HEK293 (cell line): ENCODE data around the gene MYO7B.

ENCODE experiments used
- CTCF ChIA-PET: fragments of 350-600 bp; formaldehyde crosslinking; extraction: SDS; loops from one replicate; lab custom pipeline; 2021; ENCODE audit warnings: antibody characterized with exemption; lab: Yijun Ruan, JAX
- POLR2A ChIA-PET: fragments of 300-600 bp; formaldehyde crosslinking; extraction: SDS; loops from one replicate; lab custom pipeline; 2020; ENCODE audit warnings: antibody characterized with exemption, inconsistent platforms; lab: Yijun Ruan, JAX
- H3K27ac ChIP-seq: fragments of 200-500 bp; sonication (Bioruptor generic); 2 replicates; pipeline ENCODE4 v1.5.1; 2014; ENCODE audit warnings: low read depth, low read length, control low read depth, inconsistent platforms; ENCODE audit errors: extremely low read depth
- H3K36me3 ChIP-seq, 2 experiments: fragments of 200-500 bp in 1 of 2; sonication (Bioruptor generic) in 1 of 2; 1 replicate in 1 of 2; 2 replicates in 1 of 2; pipeline ENCODE4 v1.5.1; 2014 to 2017; ENCODE audit warnings: inconsistent platforms in 2 of 2, low read length in 2 of 2; ENCODE audit not compliant: control insufficient read depth in 2 of 2, insufficient read depth in 1 of 2
- H3K4me1 ChIP-seq: fragments of 200-500 bp; sonication (Bioruptor generic); 2 replicates; pipeline ENCODE4 v1.5.1; 2014; ENCODE audit warnings: mild to moderate bottlenecking, low read length, inconsistent platforms; ENCODE audit not compliant: control insufficient read depth, insufficient read depth
- H3K4me3 ChIP-seq: 2 replicates; pipeline ENCODE4 v1.5.1; 2011; ENCODE audit warnings: low read depth, mild to moderate bottlenecking, control low read depth, low read length, moderate library complexity
- H3K9me3 ChIP-seq: fragments of 200-500 bp; sonication (Bioruptor generic); 2 replicates; pipeline ENCODE4 v1.5.1; 2014; ENCODE audit warnings: low read depth, low read length, inconsistent platforms; ENCODE audit not compliant: control insufficient read depth, insufficient read depth
- GLIS1 ChIP-seq: fragments of 450-650 bp; formaldehyde crosslinking; IDR thresholded peaks from 2 replicates; pipeline ENCODE4 v1.5.1; 2016; ENCODE audit warnings: missing biosample characterization, missing genetic modification characterization
- OVOL3 ChIP-seq: fragments of 450-650 bp; formaldehyde crosslinking; IDR thresholded peaks from 2 replicates; pipeline ENCODE4 v1.5.1; 2016; ENCODE audit warnings: missing biosample characterization, missing genetic modification characterization
- ZFP3 ChIP-seq: fragments of 450-650 bp; formaldehyde crosslinking; IDR thresholded peaks from 2 replicates; pipeline ENCODE4 v1.5.1; 2016; ENCODE audit warnings: low read depth, missing biosample characterization, missing genetic modification characterization
- ZIC2 ChIP-seq: fragments of 450-650 bp; formaldehyde crosslinking; IDR thresholded peaks from 2 replicates; pipeline ENCODE4 v1.5.1; 2016; ENCODE audit warnings: missing biosample characterization, missing genetic modification characterization
- ZNF138 ChIP-seq: fragments of 450-650 bp; formaldehyde crosslinking; IDR thresholded peaks from 2 replicates; pipeline ENCODE4 v1.5.1; 2016; ENCODE audit warnings: missing biosample characterization, missing genetic modification characterization, borderline replicate concordance
- ZNF140 ChIP-seq: fragments of 450-650 bp; formaldehyde crosslinking; IDR thresholded peaks from 2 replicates; pipeline ENCODE4 v1.5.1; 2016; ENCODE audit warnings: missing biosample characterization, missing genetic modification characterization
- ZNF174 ChIP-seq: fragments of 450-650 bp; formaldehyde crosslinking; IDR thresholded peaks from 2 replicates; pipeline ENCODE4 v1.5.0; 2017; ENCODE audit warnings: missing biosample characterization, mild to moderate bottlenecking, missing genetic modification characterization
- ZNF324 ChIP-seq: fragments of 450-650 bp; formaldehyde crosslinking; IDR thresholded peaks from 2 replicates; pipeline ENCODE4 v1.5.1; 2016; ENCODE audit warnings: missing biosample characterization, missing genetic modification characterization
- ZNF350 ChIP-seq: fragments of 450-650 bp; formaldehyde crosslinking; IDR thresholded peaks from 2 replicates; pipeline ENCODE4 v1.5.0; 2017; ENCODE audit warnings: missing biosample characterization, mild to moderate bottlenecking, missing genetic modification characterization
- ZNF510 ChIP-seq: fragments of 450-650 bp; formaldehyde crosslinking; IDR thresholded peaks from 2 replicates; pipeline ENCODE4 v1.5.1; 2018; ENCODE audit warnings: mild to moderate bottlenecking, missing genetic modification characterization, missing biosample characterization; ENCODE audit not compliant: insufficient replicate concordance
- ZNF514 ChIP-seq: fragments of 450-650 bp; formaldehyde crosslinking; IDR thresholded peaks from 2 replicates; pipeline ENCODE4 v1.5.1; 2016; ENCODE audit warnings: missing biosample characterization, missing genetic modification characterization
- ZNF529 ChIP-seq: fragments of 450-650 bp; formaldehyde crosslinking; IDR thresholded peaks from 2 replicates; pipeline ENCODE4 v1.5.1; 2017; ENCODE audit warnings: missing genetic modification characterization, missing biosample characterization; ENCODE audit not compliant: insufficient replicate concordance
- ZNF544 ChIP-seq: fragments of 450-650 bp; formaldehyde crosslinking; IDR thresholded peaks from 2 replicates; pipeline ENCODE4 v1.5.0; 2017; ENCODE audit warnings: missing biosample characterization, missing genetic modification characterization
- ZNF560 ChIP-seq: fragments of 450-650 bp; formaldehyde crosslinking; IDR thresholded peaks from 2 replicates; pipeline ENCODE4 v1.5.1; 2017; ENCODE audit warnings: missing biosample characterization, missing genetic modification characterization, borderline replicate concordance
- ZNF660 ChIP-seq: fragments of 450-650 bp; IDR thresholded peaks from 2 replicates; pipeline ENCODE4 v1.5.1; 2018; ENCODE audit warnings: missing biosample characterization, mild to moderate bottlenecking, missing genetic modification characterization
- ZNF776 ChIP-seq: fragments of 450-650 bp; formaldehyde crosslinking; IDR thresholded peaks from 2 replicates; pipeline ENCODE4 v1.5.0; 2017; ENCODE audit warnings: missing biosample characterization, missing genetic modification characterization, borderline replicate concordance
- TF ChIP-seq, protein P1 (sequence below): fragments of 450-650 bp; formaldehyde crosslinking; IDR thresholded peaks from 2 replicates; pipeline ENCODE4 v1.5.1; 2016; ENCODE audit warnings: missing biosample characterization, missing genetic modification characterization, borderline replicate concordance
- TF ChIP-seq, protein P2 (sequence below): fragments of 450-650 bp; formaldehyde crosslinking; IDR thresholded peaks from 2 replicates; pipeline ENCODE4 v1.5.1; 2016; ENCODE audit warnings: missing biosample characterization, missing genetic modification characterization
- TF ChIP-seq, protein P3 (sequence below): fragments of 450-650 bp; formaldehyde crosslinking; IDR thresholded peaks from 2 replicates; pipeline ENCODE4 v1.5.1; 2016; ENCODE audit warnings: missing biosample characterization, missing genetic modification characterization, low read depth
- TF ChIP-seq, protein P4 (sequence below): fragments of 450-650 bp; formaldehyde crosslinking; IDR thresholded peaks from 2 replicates; pipeline ENCODE4 v1.5.1; 2017; ENCODE audit warnings: missing biosample characterization, missing genetic modification characterization

The MYO7B gene

DNA sequence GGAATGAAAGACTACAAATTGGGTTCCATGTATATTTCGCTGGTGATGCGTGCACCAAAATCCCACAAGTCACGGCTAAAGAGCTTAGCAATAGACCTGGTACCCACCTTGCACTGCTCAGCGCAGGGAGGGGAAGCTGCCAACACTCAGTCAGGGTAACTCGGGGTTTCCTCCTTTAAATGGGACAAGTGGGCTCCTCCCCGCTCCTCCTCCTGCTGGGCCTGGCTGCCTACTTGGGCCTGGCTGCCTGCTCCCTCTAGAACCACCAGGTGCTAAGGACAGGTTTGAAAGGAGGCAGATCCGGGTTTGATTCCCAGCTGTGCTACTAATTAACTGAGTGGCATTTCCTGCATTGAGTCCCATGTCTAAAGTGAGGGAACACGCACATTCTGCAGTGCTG, 23.4 kb downstream of the MYO7B start:
- Histone ChIP-seq H3K4me1 (no peaks in the 10 kb centered on the region), H3K9me3 (no peaks in the 10 kb centered on the region), H3K27ac (no peak overlapping the region), H3K4me3 (no peak overlapping the region), H3K36me3 (no peaks in the 10 kb centered on the region)
- CTCF ChIA-PET, result interaction anchor here (1.4 kb wide), 1 partner anchor 32 kb away, joined by 5 read pairs; no protein-coding TSS in a partner anchor
- POLR2A ChIA-PET, result no interaction called here
- no peak for TF ChIP-seq ZNF660 (tag by site-specific recombination)
- TF ChIP-seq ZNF174 (tag by site-specific recombination), result no peak
- no peak for TF ChIP-seq ZFP3 (tag by site-specific recombination)
- no peak for TF ChIP-seq GLIS1
- TF ChIP-seq ZNF140 (tag by site-specific recombination), result no peak
- TF ChIP-seq ZNF350, result no peak
- TF ChIP-seq ZNF776, result no peak
- no peak for TF ChIP-seq ZNF510 (tag by site-specific recombination)
- TF ChIP-seq ZNF560 (tag by site-specific recombination), result no peak
- no peak for TF ChIP-seq ZNF138 (tag by site-specific recombination)
- no peak for TF ChIP-seq ZNF324 (tag by site-specific recombination)
- no peak for TF ChIP-seq ZNF514 (tag by site-specific recombination)
- TF ChIP-seq ZNF544 (tag by site-specific recombination), result no peak
- TF ChIP-seq, protein P1, sequence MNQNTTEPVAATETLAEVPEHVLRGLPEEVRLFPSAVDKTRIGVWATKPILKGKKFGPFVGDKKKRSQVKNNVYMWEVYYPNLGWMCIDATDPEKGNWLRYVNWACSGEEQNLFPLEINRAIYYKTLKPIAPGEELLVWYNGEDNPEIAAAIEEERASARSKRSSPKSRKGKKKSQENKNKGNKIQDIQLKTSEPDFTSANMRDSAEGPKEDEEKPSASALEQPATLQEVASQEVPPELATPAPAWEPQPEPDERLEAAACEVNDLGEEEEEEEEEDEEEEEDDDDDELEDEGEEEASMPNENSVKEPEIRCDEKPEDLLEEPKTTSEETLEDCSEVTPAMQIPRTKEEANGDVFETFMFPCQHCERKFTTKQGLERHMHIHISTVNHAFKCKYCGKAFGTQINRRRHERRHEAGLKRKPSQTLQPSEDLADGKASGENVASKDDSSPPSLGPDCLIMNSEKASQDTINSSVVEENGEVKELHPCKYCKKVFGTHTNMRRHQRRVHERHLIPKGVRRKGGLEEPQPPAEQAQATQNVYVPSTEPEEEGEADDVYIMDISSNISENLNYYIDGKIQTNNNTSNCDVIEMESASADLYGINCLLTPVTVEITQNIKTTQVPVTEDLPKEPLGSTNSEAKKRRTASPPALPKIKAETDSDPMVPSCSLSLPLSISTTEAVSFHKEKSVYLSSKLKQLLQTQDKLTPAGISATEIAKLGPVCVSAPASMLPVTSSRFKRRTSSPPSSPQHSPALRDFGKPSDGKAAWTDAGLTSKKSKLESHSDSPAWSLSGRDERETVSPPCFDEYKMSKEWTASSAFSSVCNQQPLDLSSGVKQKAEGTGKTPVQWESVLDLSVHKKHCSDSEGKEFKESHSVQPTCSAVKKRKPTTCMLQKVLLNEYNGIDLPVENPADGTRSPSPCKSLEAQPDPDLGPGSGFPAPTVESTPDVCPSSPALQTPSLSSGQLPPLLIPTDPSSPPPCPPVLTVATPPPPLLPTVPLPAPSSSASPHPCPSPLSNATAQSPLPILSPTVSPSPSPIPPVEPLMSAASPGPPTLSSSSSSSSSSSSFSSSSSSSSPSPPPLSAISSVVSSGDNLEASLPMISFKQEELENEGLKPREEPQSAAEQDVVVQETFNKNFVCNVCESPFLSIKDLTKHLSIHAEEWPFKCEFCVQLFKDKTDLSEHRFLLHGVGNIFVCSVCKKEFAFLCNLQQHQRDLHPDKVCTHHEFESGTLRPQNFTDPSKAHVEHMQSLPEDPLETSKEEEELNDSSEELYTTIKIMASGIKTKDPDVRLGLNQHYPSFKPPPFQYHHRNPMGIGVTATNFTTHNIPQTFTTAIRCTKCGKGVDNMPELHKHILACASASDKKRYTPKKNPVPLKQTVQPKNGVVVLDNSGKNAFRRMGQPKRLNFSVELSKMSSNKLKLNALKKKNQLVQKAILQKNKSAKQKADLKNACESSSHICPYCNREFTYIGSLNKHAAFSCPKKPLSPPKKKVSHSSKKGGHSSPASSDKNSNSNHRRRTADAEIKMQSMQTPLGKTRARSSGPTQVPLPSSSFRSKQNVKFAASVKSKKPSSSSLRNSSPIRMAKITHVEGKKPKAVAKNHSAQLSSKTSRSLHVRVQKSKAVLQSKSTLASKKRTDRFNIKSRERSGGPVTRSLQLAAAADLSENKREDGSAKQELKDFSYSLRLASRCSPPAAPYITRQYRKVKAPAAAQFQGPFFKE (tag by site-specific recombination), result no peak
- TF ChIP-seq, protein P2, sequence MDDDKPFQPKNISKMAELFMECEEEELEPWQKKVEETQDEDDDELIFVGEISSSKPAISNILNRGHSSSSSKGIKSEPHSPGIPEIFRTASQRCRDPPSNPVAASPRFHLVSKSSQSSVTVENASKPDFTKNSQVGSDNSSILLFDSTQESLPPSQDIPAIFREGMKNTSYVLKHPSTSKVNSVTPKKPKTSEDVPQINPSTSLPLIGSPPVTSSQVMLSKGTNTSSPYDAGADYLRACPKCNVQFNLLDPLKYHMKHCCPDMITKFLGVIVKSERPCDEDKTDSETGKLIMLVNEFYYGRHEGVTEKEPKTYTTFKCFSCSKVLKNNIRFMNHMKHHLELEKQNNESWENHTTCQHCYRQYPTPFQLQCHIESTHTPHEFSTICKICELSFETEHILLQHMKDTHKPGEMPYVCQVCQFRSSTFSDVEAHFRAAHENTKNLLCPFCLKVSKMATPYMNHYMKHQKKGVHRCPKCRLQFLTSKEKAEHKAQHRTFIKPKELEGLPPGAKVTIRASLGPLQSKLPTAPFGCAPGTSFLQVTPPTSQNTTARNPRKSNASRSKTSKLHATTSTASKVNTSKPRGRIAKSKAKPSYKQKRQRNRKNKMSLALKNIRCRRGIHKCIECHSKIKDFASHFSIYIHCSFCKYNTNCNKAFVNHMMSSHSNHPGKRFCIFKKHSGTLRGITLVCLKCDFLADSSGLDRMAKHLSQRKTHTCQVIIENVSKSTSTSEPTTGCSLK (tag by site-specific recombination), result no peak
- TF ChIP-seq, protein P3, sequence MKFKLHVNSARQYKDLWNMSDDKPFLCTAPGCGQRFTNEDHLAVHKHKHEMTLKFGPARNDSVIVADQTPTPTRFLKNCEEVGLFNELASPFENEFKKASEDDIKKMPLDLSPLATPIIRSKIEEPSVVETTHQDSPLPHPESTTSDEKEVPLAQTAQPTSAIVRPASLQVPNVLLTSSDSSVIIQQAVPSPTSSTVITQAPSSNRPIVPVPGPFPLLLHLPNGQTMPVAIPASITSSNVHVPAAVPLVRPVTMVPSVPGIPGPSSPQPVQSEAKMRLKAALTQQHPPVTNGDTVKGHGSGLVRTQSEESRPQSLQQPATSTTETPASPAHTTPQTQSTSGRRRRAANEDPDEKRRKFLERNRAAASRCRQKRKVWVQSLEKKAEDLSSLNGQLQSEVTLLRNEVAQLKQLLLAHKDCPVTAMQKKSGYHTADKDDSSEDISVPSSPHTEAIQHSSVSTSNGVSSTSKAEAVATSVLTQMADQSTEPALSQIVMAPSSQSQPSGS, result no peak
- TF ChIP-seq, protein P4, sequence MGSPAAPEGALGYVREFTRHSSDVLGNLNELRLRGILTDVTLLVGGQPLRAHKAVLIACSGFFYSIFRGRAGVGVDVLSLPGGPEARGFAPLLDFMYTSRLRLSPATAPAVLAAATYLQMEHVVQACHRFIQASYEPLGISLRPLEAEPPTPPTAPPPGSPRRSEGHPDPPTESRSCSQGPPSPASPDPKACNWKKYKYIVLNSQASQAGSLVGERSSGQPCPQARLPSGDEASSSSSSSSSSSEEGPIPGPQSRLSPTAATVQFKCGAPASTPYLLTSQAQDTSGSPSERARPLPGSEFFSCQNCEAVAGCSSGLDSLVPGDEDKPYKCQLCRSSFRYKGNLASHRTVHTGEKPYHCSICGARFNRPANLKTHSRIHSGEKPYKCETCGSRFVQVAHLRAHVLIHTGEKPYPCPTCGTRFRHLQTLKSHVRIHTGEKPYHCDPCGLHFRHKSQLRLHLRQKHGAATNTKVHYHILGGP (tag by site-specific recombination), result no peak
- TF ChIP-seq ZNF529 (tag by site-specific recombination), result no peak
- TF ChIP-seq ZIC2 (tag by site-specific recombination), result no peak
- TF ChIP-seq OVOL3, result no peak
